ENCODE measurements around the gene MYO15B. TPM values are rescaled to one million over a fixed set of nuclear protein-coding genes. Genes with fewer than 3 reads are reported as not detected.

The MYO15B gene
- total RNA-seq, 4 donors from 2014 or later, result 4.5 to 34.6 (median 14.3) TPM

- in situ Hi-C loops (cut with MboI; ENCODE audit: low sequenced_read_pairs in 4 of 4) (no loop called here), intact Hi-C loops (cut with DNase I; ENCODE audit: low total_unique reads) (no loop called here)
- Histone ChIP-seq H3K9me3 (no peaks in the 10 kb centered on the region), H3K27me3 (no peaks in the 10 kb centered on the region), H3K4me3 (no peak overlapping the region), H3K27ac (no peak overlapping the region), H3K4me1 (no peaks in the 10 kb centered on the region), H3K36me3 (no peaks in the 10 kb centered on the region)
- no peak for DNase-seq
- peak; percentile 33 to 47 for ATAC-seq
- TF ChIP-seq CTCF (IDR thresholded peaks at IDR 0.05 in 4 of 5, conservative IDR thresholded peaks at IDR 0.05 in 1 of 5) (no peak), POLR2A (IDR thresholded peaks at IDR 0.05) (no peak)
Measured at GRCh38 chr17:75571197-75571884, 16.3 kb upstream of the MYO15B start.

- no peak overlapping the region for H3K4me3 ChIP-seq
- in situ Hi-C loops (cut with MboI; ENCODE audit: low sequenced_read_pairs in 4 of 4), result no loop called here
- no peak for DNase-seq
Measured at GRCh38 chr17:75571885-75572215, 15.8 kb upstream of the MYO15B start.

GRCh38 chr17:75572713-75573539, 14.7 kb upstream of the MYO15B start:
- Histone ChIP-seq H3K27ac (no peak overlapping the region), H3K4me1 (no peaks in the 10 kb centered on the region), H3K4me3 (no peak overlapping the region), H3K36me3 (no peaks in the 10 kb centered on the region), H3K27me3 (no peaks in the 10 kb centered on the region), H3K9me3 (no peaks in the 10 kb centered on the region)
- no peak for DNase-seq
- in situ Hi-C loops (cut with MboI; ENCODE audit: low sequenced_read_pairs in 4 of 4), result no loop called here
- no peak for TF ChIP-seq CTCF (IDR thresholded peaks at IDR 0.05 in 4 of 5, conservative IDR thresholded peaks at IDR 0.05 in 1 of 5)
- no peak for TF ChIP-seq POLR2A (IDR thresholded peaks at IDR 0.05)
- intact Hi-C loops (cut with DNase I; ENCODE audit: low total_unique reads), result no loop called here
- ATAC-seq, result no peak

More at GRCh38 chr17:75571885-75572215, 15.8 kb upstream of the MYO15B start:
- H3K9me3 ChIP-seq, result no peaks in the 10 kb centered on the region
- no peaks in the 10 kb centered on the region for H3K4me1 ChIP-seq
- H3K36me3 ChIP-seq, result no peaks in the 10 kb centered on the region
- ATAC-seq, result no peak
- no peak overlapping the region for H3K27ac ChIP-seq
- intact Hi-C loops (cut with DNase I; ENCODE audit: low total_unique reads), result no loop called here
- TF ChIP-seq POLR2A (IDR thresholded peaks at IDR 0.05) (no peak), CTCF (IDR thresholded peaks at IDR 0.05 in 4 of 5, conservative IDR thresholded peaks at IDR 0.05 in 1 of 5) (no peak)
- no peaks in the 10 kb centered on the region for H3K27me3 ChIP-seq

- intact Hi-C loops (cut with DNase I; ENCODE audit: low total_unique reads) (no loop called here), in situ Hi-C loops (cut with MboI; ENCODE audit: low sequenced_read_pairs in 4 of 4) (no loop called here)
- no peak overlapping the region for H3K4me3 ChIP-seq
- TF ChIP-seq CTCF (IDR thresholded peaks at IDR 0.05 in 4 of 5, conservative IDR thresholded peaks at IDR 0.05 in 1 of 5) (no peak), POLR2A (IDR thresholded peaks at IDR 0.05) (no peak)
- ATAC-seq (no peak), DNase-seq (no peak)
- H3K27me3 ChIP-seq, result no peaks in the 10 kb centered on the region
- H3K4me1 ChIP-seq, result no peaks in the 10 kb centered on the region
- no peak overlapping the region for H3K27ac ChIP-seq
- H3K36me3 ChIP-seq, result no peaks in the 10 kb centered on the region
- no peaks in the 10 kb centered on the region for H3K9me3 ChIP-seq
Measured at GRCh38 chr17:75573540-75573957, 14.1 kb upstream of the MYO15B start.
